NCI-H2107 (cell line): Measurements from ENCODE around the gene TSPAN3.

Experiments used
- DNase-seq: peaks from one replicate; lab custom pipeline; 2025; lab: John Stamatoyannopoulos, UW

The TSPAN3 gene

GRCh38 chr15:77084436-77084835, 13.5 kb upstream of the TSPAN3 start:
- no peak for DNase-seq

- DNase-seq = peak; percentile 49
These were observed 12.7 kb upstream of the TSPAN3 start for GRCh38 chr15:77083381-77084160.

- no peak for DNase-seq
These were observed 11.1 kb upstream of the TSPAN3 start for GRCh38 chr15:77081971-77082370.

GRCh38 chr15:77076323-77076915, 5.5 kb upstream of the TSPAN3 start:
- DNase-seq = no peak

- no peak for DNase-seq
These were observed 4.6 kb upstream of the TSPAN3 start for GRCh38 chr15:77075528-77075927.

GRCh38 chr15:77074350-77074749, 3.4 kb upstream of the TSPAN3 start:
- no peak for DNase-seq

- no peak for DNase-seq
These were observed 655 bp upstream of the TSPAN3 start for GRCh38 chr15:77071305-77072223.

- no peak for DNase-seq
These were observed 772 bp downstream of the TSPAN3 start for GRCh38 chr15:77070180-77070494.

- no peak for DNase-seq
These were observed 1.3 kb downstream of the TSPAN3 start for GRCh38 chr15:77069521-77070121.

- DNase-seq = no peak
These were observed 2.3 kb downstream of the TSPAN3 start for GRCh38 chr15:77068633-77069032.

GRCh38 chr15:77067691-77068367, 3.1 kb downstream of the TSPAN3 start:
- no peak for DNase-seq

GRCh38 chr15:77066971-77067690, 3.8 kb downstream of the TSPAN3 start:
- DNase-seq = no peak

GRCh38 chr15:77064539-77065308, 6.2 kb downstream of the TSPAN3 start:
- DNase-seq = no peak

GRCh38 chr15:77064063-77064462, 6.8 kb downstream of the TSPAN3 start:
- no peak for DNase-seq

GRCh38 chr15:77063249-77063648, 7.7 kb downstream of the TSPAN3 start:
- no peak for DNase-seq

- DNase-seq = no peak
These were observed 10.4 kb downstream of the TSPAN3 start for GRCh38 chr15:77060546-77060945.

- DNase-seq = no peak
These were observed 11.0 kb downstream of the TSPAN3 start for GRCh38 chr15:77059786-77060361.

- DNase-seq = no peak
These were observed 12.4 kb downstream of the TSPAN3 start for GRCh38 chr15:77058468-77058867.

- no peak for DNase-seq
These were observed 13.2 kb downstream of the TSPAN3 start for GRCh38 chr15:77057685-77058084.

GRCh38 chr15:77057072-77057471, 13.8 kb downstream of the TSPAN3 start:
- DNase-seq = no peak
